ENCODE results near the gene PREP. TPM values are rescaled to one million over a fixed set of nuclear protein-coding genes. Genes with fewer than 3 reads are reported as not detected.
"Not testable (repeated sequence)": the region's sequence is repeated elsewhere in the genome, so short reads cannot be mapped to it uniquely, and the experiment has no call there.

PREP gene
- polyA plus RNA-seq, 1 donor = 46.6 TPM

DNA sequence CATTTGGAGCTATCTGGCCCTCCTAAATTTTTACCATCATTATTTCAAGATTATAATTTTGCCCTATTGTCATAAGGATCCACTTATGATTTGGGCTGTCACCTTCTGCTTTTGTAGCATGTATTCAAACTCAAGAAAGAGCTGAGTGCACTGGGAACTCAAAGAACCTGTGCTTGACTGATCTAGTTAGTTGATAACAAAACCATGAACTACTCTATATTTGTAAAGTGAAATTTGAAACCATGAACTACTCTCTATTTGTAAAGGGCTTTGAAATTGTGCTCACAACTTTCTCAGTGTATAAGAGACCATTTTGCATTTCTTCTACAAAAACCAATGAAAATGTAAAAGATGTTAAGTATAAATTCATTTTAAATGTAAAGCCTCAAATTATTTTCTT lies 145.5 kb downstream of the PREP start:
- Histone ChIP-seq H3K27me3 (ENCODE audit: control insufficient read depth, insufficient read depth, low read length) (no peaks in the 10 kb centered on the region), H3K36me3 (ENCODE audit: control insufficient read depth, insufficient read depth, low read length) (no peaks in the 10 kb centered on the region), H3K27ac (ENCODE audit: low read length) (no peak overlapping the region), H3K4me1 (ENCODE audit: control insufficient read depth, insufficient read depth, low read length) (peaks cover 2% of the 10 kb centered on the region), H3K4me3 (ENCODE audit: low read length) (no peak overlapping the region), H3K9me3 (ENCODE audit: control insufficient read depth, low read depth, low read length) (no peaks in the 10 kb centered on the region)
- no peak for DNase-seq

GRCh38 chr6:105256619-105257018 lies 146.3 kb downstream of the PREP start:
- Histone ChIP-seq H3K36me3 (ENCODE audit: control insufficient read depth, insufficient read depth, low read length) (no peaks in the 10 kb centered on the region), H3K4me1 (ENCODE audit: control insufficient read depth, insufficient read depth, low read length) (peaks cover 2% of the 10 kb centered on the region), H3K4me3 (ENCODE audit: low read length) (no peak overlapping the region), H3K27ac (ENCODE audit: low read length) (no peak overlapping the region), H3K27me3 (ENCODE audit: control insufficient read depth, insufficient read depth, low read length) (no peaks in the 10 kb centered on the region), H3K9me3 (ENCODE audit: control insufficient read depth, low read depth, low read length) (no peaks in the 10 kb centered on the region)
- DNase-seq = no peak

DNA sequence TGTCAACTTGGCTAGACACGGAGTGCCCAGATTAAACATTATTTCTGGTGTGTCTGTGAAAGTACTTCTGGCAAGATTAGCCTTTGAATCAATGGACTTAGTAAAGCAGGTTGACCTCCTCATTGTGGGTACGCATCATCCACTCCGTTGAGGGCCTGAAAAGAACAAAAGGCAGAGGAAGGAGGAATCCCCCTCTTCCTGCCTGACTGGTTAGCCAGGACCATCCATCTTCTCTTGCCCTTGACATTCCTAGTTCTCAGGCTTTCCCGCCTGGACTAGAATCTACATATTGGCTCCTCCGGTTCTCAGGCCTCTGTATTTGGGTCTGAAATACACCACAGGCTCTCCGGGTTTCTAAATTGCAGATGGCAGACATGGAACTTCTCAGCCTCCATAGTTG lies 149.1 kb downstream of the PREP start:
- WGBS (ENCODE audit: insufficient coverage, low lambda C conversion rate) = no CpG with 5 or more reads among the region's 6 CpGs
- Histone ChIP-seq H3K27me3 (ENCODE audit: control insufficient read depth, insufficient read depth, low read length) (no peaks in the 10 kb centered on the region), H3K4me1 (ENCODE audit: control insufficient read depth, insufficient read depth, low read length) (no peaks in the 10 kb centered on the region), H3K4me3 (ENCODE audit: low read length) (no peak overlapping the region), H3K27ac (ENCODE audit: low read length) (no peak overlapping the region), H3K9me3 (ENCODE audit: control insufficient read depth, low read depth, low read length) (no peaks in the 10 kb centered on the region), H3K36me3 (ENCODE audit: control insufficient read depth, insufficient read depth, low read length) (no peaks in the 10 kb centered on the region)
- no peak for DNase-seq

GRCh38 chr6:105251689-105252088 lies 151.2 kb downstream of the PREP start:
- Histone ChIP-seq H3K36me3 (ENCODE audit: control insufficient read depth, insufficient read depth, low read length) (no peaks in the 10 kb centered on the region), H3K27me3 (ENCODE audit: control insufficient read depth, insufficient read depth, low read length) (no peaks in the 10 kb centered on the region), H3K4me1 (ENCODE audit: control insufficient read depth, insufficient read depth, low read length) (no peaks in the 10 kb centered on the region), H3K27ac (ENCODE audit: low read length) (no peak overlapping the region), H3K4me3 (ENCODE audit: low read length) (no peak overlapping the region), H3K9me3 (ENCODE audit: control insufficient read depth, low read depth, low read length) (no peaks in the 10 kb centered on the region)
- WGBS (ENCODE audit: insufficient coverage, low lambda C conversion rate) = 100% methylated on average over 2 of the region's 2 CpGs
- no peak for DNase-seq

DNA sequence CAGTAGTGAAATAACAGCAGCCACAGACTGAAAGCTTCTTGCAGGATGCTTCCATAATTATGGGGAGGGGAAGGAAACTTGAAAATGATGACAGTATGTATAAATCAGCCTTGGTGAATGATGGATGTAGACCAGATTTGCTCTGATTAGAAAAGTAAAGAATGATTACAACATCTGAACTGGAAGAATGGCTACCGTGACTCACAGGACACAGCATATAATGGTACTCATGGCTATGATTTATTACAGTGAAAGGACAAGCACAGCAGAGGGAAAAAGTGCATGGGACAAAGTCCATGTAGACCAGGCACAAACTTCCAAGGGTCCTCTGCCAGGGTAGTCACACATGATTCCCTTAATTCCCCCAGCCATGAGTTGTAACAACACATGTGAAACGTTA lies 152.3 kb downstream of the PREP start:
- no peaks in the 10 kb centered on the region for H3K27me3 ChIP-seq (ENCODE audit: control insufficient read depth, insufficient read depth, low read length)
- peak overlapping the region; percentile 30 for H3K27ac ChIP-seq (ENCODE audit: low read length)
- H3K9me3 ChIP-seq (ENCODE audit: control insufficient read depth, low read depth, low read length) = no peaks in the 10 kb centered on the region
- peak; percentile 50 to 72 for DNase-seq
- no peak overlapping the region for H3K4me3 ChIP-seq (ENCODE audit: low read length)
- H3K36me3 ChIP-seq (ENCODE audit: control insufficient read depth, insufficient read depth, low read length) = no peaks in the 10 kb centered on the region
- no CpG with 5 or more reads among the region's 2 CpGs for WGBS (ENCODE audit: insufficient coverage, low lambda C conversion rate)
- H3K4me1 ChIP-seq (ENCODE audit: control insufficient read depth, insufficient read depth, low read length) = no peaks in the 10 kb centered on the region

- no CpG with 5 or more reads among the region's 2 CpGs for WGBS (ENCODE audit: insufficient coverage, low lambda C conversion rate)
Observed at GRCh38 chr6:105243487-105243886, 159.4 kb downstream of the PREP start.

GRCh38 chr6:105235155-105235554 lies 167.7 kb downstream of the PREP start:
- Histone ChIP-seq H3K9me3 (ENCODE audit: control insufficient read depth, low read depth, low read length) (no peaks in the 10 kb centered on the region), H3K27me3 (ENCODE audit: control insufficient read depth, insufficient read depth, low read length) (no peaks in the 10 kb centered on the region), H3K4me3 (ENCODE audit: low read length) (no peak overlapping the region), H3K27ac (ENCODE audit: low read length) (no peak overlapping the region), H3K4me1 (ENCODE audit: control insufficient read depth, insufficient read depth, low read length) (no peaks in the 10 kb centered on the region), H3K36me3 (ENCODE audit: control insufficient read depth, insufficient read depth, low read length) (no peaks in the 10 kb centered on the region)
- WGBS (ENCODE audit: insufficient coverage, low lambda C conversion rate) = 80% methylated on average over 1 of the region's 5 CpGs
- no peak for DNase-seq

More at GRCh38 chr6:105243487-105243886, 159.4 kb downstream of the PREP start:
- Histone ChIP-seq H3K4me3 (ENCODE audit: low read length) (no peak overlapping the region), H3K36me3 (ENCODE audit: control insufficient read depth, insufficient read depth, low read length) (no peaks in the 10 kb centered on the region), H3K27ac (ENCODE audit: low read length) (no peak overlapping the region), H3K9me3 (ENCODE audit: control insufficient read depth, low read depth, low read length) (no peaks in the 10 kb centered on the region), H3K4me1 (ENCODE audit: control insufficient read depth, insufficient read depth, low read length) (no peaks in the 10 kb centered on the region), H3K27me3 (ENCODE audit: control insufficient read depth, insufficient read depth, low read length) (no peaks in the 10 kb centered on the region)
- no peak for DNase-seq

DNA sequence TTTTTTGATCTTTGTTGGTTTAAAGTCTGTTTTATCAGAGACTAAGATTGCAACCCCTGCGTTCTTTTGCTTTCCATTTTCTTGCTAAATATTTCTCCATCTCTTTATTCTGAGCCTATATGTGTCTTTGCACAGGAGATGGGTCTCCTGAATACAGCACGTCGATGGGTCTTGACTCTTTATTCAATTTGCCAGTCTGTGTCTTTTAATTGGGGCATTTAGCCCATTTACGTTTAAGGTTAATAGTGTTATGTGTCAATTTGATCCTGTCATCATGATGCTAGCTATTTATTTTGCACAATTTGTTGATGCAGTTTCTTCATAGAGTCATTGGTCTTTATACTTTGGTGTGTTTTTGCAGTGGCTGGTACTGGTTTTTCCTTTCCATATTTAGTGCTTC lies 171.1 kb downstream of the PREP start:
- DNase-seq; H3K27ac ChIP-seq (ENCODE audit: low read length); H3K36me3 ChIP-seq (ENCODE audit: control insufficient read depth, insufficient read depth, low read length); H3K9me3 ChIP-seq (ENCODE audit: control insufficient read depth, low read depth, low read length); H3K27me3 ChIP-seq (ENCODE audit: control insufficient read depth, insufficient read depth, low read length); H3K4me1 ChIP-seq (ENCODE audit: control insufficient read depth, insufficient read depth, low read length); H3K4me3 ChIP-seq (ENCODE audit: low read length): not testable (repeated sequence)
- 89% methylated on average over 4 of the region's 4 CpGs for WGBS (ENCODE audit: insufficient coverage, low lambda C conversion rate)

Other genes with a start within 250 kb of the PREP start
- gene POPDC3, start 223.1 kb downstream of the PREP start, polyA plus RNA-seq = 1.0 TPM